Gastrocnemius medialis (tissue), 4 donors: ENCODE data around the gene SFXN5. TPM values are rescaled to one million over a fixed set of nuclear protein-coding genes. Genes with fewer than 3 reads are reported as not detected.
"Not testable (repeated sequence)": the region's sequence is repeated elsewhere in the genome, so short reads cannot be mapped to it uniquely, and the experiment has no call there.

ENCODE experiments used
- ATAC-seq, 2 donors: fragments of 150-250 bp; one replicate each; pipeline ENCODE4 v1.9.1; 2016
- DNase-seq, 2 donors: peaks; one replicate each; pipeline ENCODE4 v3.0.0-alpha.2; 2019
- H3K27ac ChIP-seq, 4 donors: fragments of 200-600 bp; sonication (generic); 1 replicate in 1 of 4; 2 replicates in 3 of 4; pipeline ENCODE4 v1.5.1; 2016 to 2018; ENCODE audit warnings: mild to moderate bottlenecking in 2 of 4, moderate library complexity in 1 of 4
- H3K27me3 ChIP-seq, 3 donors: fragments of 200-600 bp; sonication (generic) in 2 of 3; 1 replicate in 1 of 3; 2 replicates in 2 of 3; pipeline versions ENCODE4 v1.5.1 to v1.6.0; 2016 to 2019; ENCODE audit warnings: mild to moderate bottlenecking in 1 of 3, moderate library complexity in 1 of 3
- H3K36me3 ChIP-seq, 2 donors: fragments of 200-600 bp; sonication (generic) in 1 of 2; one replicate each; pipeline ENCODE4 v1.5.1; 2017 to 2018
- H3K4me1 ChIP-seq, 2 donors: fragments of 200-600 bp; sonication (generic) in 1 of 2; one replicate each; pipeline ENCODE4 v1.5.1; 2016 to 2017; ENCODE audit warnings: mild to moderate bottlenecking in 2 of 2
- H3K4me3 ChIP-seq, 4 donors: fragments of 200-600 bp; sonication (generic) in 3 of 4; 1 replicate in 1 of 4; 2 replicates in 3 of 4; pipeline ENCODE4 v1.5.1; 2016 to 2019; ENCODE audit warnings: mild to moderate bottlenecking in 2 of 4
- H3K9me3 ChIP-seq, 3 donors: fragments of 200-600 bp; sonication (generic) in 2 of 3; 1 replicate in 1 of 3; 2 replicates in 2 of 3; pipeline ENCODE4 v1.5.1; 2016 to 2019
- POLR2A ChIP-seq, 2 donors: fragments of 450-650 bp; IDR thresholded peaks; one replicate each; pipeline ENCODE4 v1.6.1; 2017; ENCODE audit warnings: antibody characterized with exemption in 2 of 2, mild to moderate bottlenecking in 2 of 2, moderate library complexity in 2 of 2
- in situ Hi-C, 4 donors: fragments of 200-750 bp; cut with MboI; loops; one replicate each; pipeline versions ENCODE4 v1.15.0 to v1.8.0; 2017; ENCODE audit warnings: low sequenced_read_pairs in 4 of 4
- intact Hi-C: fragments of 100-400 bp; cut with DNase I; formaldehyde crosslinking; loops from one replicate; pipeline ENCODE4 v1.15.1; 2023; ENCODE audit warnings: low total_unique reads
- total RNA-seq, 4 donors: library from RNA; depleted of rRNA; stranded (reverse); fragments of >200 nt; gene quantifications; one replicate each; pipeline versions ENCODE4 v1.1.0 to v1.2.3, GENCODE V29; 2016
- TF ChIP-seq, protein P1 (sequence below), 5 experiments: fragments of 450-650 bp in 3 of 5; fragments of 200-600 bp in 2 of 5; sonication (generic) in 2 of 5; IDR thresholded peaks in 4 of 5; conservative IDR thresholded peaks in 1 of 5; 1 replicate in 4 of 5; 2 replicates in 1 of 5; pipeline ENCODE4 v1.5.1; 2016 to 2019; ENCODE audit warnings: antibody characterized with exemption in 5 of 5, mild to moderate bottlenecking in 3 of 5, moderate library complexity in 3 of 5

Gene SFXN5
- total RNA-seq, 4 donors from 2014 or later = 6.8 to 22.7 (median 9.1) TPM

DNA sequence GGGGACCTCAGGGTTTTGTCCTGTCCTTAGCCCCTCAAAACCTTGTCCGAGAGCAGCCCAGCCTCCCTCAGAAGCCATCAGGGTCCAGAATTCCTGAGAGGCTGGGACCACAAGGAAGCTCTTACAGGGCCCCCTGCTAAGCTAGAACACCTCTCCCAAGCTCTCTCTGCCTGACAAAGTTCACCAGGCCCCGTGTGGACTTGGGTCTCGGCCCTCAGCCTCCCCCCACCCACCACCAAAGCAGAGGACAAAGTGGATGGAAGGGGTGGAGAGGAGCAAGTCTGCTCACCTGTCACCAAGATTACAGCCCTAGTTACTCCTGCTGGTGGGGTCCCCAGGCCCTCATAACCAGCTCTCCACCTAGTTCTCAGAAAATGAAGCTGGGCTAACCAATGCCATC, 24.4 kb upstream of the SFXN5 start:
- H3K27ac ChIP-seq = no peak overlapping the region
- intact Hi-C loops (no loop called here), in situ Hi-C loops (no loop called here)
- H3K4me1 ChIP-seq = peaks cover 16 to 22% of the 10 kb centered on the region in 2 donors
- no peaks in the 10 kb centered on the region for H3K27me3 ChIP-seq
- no peak overlapping the region for H3K4me3 ChIP-seq
- ATAC-seq (no peak), DNase-seq (no peak)
- TF ChIP-seq, protein P1, sequence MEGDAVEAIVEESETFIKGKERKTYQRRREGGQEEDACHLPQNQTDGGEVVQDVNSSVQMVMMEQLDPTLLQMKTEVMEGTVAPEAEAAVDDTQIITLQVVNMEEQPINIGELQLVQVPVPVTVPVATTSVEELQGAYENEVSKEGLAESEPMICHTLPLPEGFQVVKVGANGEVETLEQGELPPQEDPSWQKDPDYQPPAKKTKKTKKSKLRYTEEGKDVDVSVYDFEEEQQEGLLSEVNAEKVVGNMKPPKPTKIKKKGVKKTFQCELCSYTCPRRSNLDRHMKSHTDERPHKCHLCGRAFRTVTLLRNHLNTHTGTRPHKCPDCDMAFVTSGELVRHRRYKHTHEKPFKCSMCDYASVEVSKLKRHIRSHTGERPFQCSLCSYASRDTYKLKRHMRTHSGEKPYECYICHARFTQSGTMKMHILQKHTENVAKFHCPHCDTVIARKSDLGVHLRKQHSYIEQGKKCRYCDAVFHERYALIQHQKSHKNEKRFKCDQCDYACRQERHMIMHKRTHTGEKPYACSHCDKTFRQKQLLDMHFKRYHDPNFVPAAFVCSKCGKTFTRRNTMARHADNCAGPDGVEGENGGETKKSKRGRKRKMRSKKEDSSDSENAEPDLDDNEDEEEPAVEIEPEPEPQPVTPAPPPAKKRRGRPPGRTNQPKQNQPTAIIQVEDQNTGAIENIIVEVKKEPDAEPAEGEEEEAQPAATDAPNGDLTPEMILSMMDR (IDR thresholded peaks at IDR 0.05 in 4 of 5, conservative IDR thresholded peaks at IDR 0.05 in 1 of 5) = no peak
- no peak for TF ChIP-seq POLR2A (IDR thresholded peaks at IDR 0.05)
- H3K9me3 ChIP-seq = no peaks in the 10 kb centered on the region
- no peaks in the 10 kb centered on the region for H3K36me3 ChIP-seq

DNA sequence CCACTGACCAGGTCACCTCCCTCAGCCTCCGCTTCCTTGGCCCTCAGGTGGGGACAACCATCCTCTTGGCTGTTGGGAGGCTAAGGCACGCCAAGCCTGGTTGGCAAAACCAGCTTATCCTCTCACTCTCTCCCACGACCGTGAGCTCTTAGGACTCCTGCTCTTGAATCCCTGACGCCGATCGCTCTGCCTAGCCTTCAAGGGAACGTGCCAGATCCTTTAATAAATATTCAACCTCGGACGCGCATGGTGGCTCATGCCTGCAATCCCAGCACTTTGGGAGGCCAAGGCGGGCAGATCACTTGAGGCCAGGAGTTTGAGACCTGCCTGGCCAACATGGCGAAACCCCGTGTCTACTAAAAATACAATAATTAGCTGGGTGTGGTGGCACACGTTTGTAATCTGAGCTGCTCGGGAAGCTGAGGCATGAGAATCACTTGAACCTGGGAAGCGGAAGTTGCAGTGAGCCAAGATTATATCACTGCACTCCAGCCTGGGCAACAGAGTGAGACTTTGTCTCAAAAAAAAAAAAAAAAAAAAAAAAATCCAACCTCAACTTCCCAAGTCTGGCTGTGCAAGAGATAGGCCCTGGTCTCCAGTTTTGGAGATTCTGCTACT, 22.2 kb upstream of the SFXN5 start:
- in situ Hi-C loops, DNase-seq, H3K9me3 ChIP-seq, H3K27me3 ChIP-seq, H3K36me3 ChIP-seq, ATAC-seq, intact Hi-C loops, H3K4me3 ChIP-seq, H3K27ac ChIP-seq: not testable (repeated sequence)
- peaks cover 16 to 19% of the 10 kb centered on the region in 2 donors for H3K4me1 ChIP-seq

DNA sequence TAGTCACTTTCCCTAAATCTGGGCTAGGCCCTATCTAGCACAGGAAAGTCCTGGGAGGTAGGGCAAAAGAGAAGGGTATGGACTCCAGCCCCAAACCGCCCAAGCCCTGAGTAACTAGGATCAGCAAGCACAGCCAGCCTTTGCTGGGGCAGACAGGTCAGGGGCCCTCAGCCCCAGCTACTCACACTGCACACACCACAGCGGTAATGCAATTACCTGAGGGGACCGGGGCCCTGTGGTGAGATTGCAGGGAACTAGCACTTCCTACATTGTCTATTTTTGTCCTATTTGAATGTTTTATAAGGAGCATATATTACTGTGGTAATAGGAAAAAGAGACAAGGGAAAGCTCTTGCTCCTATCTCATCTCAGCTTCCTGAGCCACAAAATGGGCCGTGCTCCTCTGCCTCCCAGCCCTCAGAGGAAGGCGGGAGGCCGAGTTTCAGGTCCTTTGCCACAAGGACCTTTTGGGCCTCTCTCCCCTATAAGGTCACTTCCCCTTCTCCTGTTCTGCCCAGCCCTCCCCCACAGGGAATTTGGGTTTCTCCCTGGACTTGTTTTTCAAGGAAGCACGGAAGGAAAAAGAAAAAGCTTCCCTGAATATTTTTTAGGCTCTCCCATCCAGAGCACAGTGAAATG, 20.8 kb upstream of the SFXN5 start:
- no peak for ATAC-seq
- H3K27me3 ChIP-seq = no peaks in the 10 kb centered on the region
- no peak overlapping the region for H3K4me3 ChIP-seq
- H3K9me3 ChIP-seq = no peaks in the 10 kb centered on the region
- no peak for DNase-seq
- intact Hi-C loops = no loop called here
- in situ Hi-C loops = no loop called here
- peaks cover 0 to 14% of the 10 kb centered on the region in 2 donors for H3K36me3 ChIP-seq
- H3K4me1 ChIP-seq = peaks cover 16 to 19% of the 10 kb centered on the region in 2 donors
- TF ChIP-seq, protein P1 (IDR thresholded peaks at IDR 0.05 in 4 of 5, conservative IDR thresholded peaks at IDR 0.05 in 1 of 5) = no peak
- TF ChIP-seq POLR2A (IDR thresholded peaks at IDR 0.05) = no peak
- no peak overlapping the region for H3K27ac ChIP-seq

DNA sequence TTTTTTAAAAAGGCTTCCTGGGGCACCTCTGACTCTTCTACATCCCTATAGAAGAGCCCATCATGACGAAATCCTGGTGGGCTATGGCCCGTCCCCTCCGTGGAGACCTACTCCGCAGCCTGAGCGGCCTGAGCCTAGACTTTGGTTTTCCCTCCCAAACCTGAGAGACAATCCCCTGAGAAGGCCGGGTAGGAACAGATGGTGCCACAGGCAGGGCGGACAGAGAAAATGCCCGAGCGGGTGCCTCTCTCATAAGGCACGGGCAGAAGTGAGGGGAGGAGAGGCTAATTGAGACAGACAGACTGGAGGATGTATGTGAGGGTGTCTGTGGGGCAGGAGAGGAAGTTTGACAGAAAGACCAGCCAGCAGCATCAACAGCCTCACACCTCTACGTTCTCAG, 20.2 kb upstream of the SFXN5 start:
- no peak for DNase-seq
- TF ChIP-seq, protein P1 (IDR thresholded peaks at IDR 0.05 in 4 of 5, conservative IDR thresholded peaks at IDR 0.05 in 1 of 5) = no peak
- TF ChIP-seq POLR2A (IDR thresholded peaks at IDR 0.05) = no peak
- peaks cover 0 to 18% of the 10 kb centered on the region in 2 donors for H3K36me3 ChIP-seq
- H3K27me3 ChIP-seq = no peaks in the 10 kb centered on the region
- no peaks in the 10 kb centered on the region for H3K9me3 ChIP-seq
- H3K4me3 ChIP-seq = no peak overlapping the region
- in situ Hi-C loops (no loop called here), intact Hi-C loops (no loop called here)
- ATAC-seq = no peak
- peaks cover 16 to 19% of the 10 kb centered on the region in 2 donors for H3K4me1 ChIP-seq
- no peak overlapping the region for H3K27ac ChIP-seq

DNA sequence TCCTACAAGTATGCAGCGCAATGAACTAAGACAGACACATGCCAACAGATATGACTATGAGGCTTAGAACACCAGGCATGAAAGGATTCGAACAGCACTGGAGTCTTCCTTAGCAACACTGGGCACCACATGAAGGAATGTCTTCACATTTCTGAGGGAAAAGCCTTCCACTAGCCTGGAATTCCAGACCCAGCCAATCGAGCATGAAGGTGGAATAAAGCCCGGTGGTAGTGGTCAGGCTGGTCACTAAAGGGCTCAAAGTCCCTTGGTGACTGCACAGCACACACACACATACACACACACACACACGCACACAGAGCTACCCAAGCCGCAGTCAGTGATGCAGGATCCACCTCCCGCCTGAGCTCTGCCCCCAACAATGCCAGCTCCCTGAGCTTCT, 19.7 kb upstream of the SFXN5 start:
- ATAC-seq = no peak
- no peaks in the 10 kb centered on the region for H3K27me3 ChIP-seq
- TF ChIP-seq, protein P1 (IDR thresholded peaks at IDR 0.05 in 4 of 5, conservative IDR thresholded peaks at IDR 0.05 in 1 of 5) = no peak
- TF ChIP-seq POLR2A (IDR thresholded peaks at IDR 0.05) = no peak
- in situ Hi-C loops (no loop called here), intact Hi-C loops (no loop called here)
- H3K27ac ChIP-seq = no peak overlapping the region
- H3K4me1 ChIP-seq = peaks cover 16 to 19% of the 10 kb centered on the region in 2 donors
- H3K36me3 ChIP-seq = peaks cover 0 to 18% of the 10 kb centered on the region in 2 donors
- DNase-seq = no peak
- no peaks in the 10 kb centered on the region for H3K9me3 ChIP-seq
- H3K4me3 ChIP-seq = no peak overlapping the region
